Stimulated activated CD4-positive, alpha-beta T cell treated with anti-CD3 and anti-CD28 coated beads, Interleukin-15, amount 100 ng/mL, for 1 hour (primary cell): ENCODE results near the gene ASIC2.

Experiments used
- DNase-seq, 2 donors: peaks; one replicate each; pipeline ENCODE4 v3.0.0-alpha.2; 2020; ENCODE audit warnings: low read depth in 1 of 2, low spot score in 1 of 2

ASIC2 gene

DNA sequence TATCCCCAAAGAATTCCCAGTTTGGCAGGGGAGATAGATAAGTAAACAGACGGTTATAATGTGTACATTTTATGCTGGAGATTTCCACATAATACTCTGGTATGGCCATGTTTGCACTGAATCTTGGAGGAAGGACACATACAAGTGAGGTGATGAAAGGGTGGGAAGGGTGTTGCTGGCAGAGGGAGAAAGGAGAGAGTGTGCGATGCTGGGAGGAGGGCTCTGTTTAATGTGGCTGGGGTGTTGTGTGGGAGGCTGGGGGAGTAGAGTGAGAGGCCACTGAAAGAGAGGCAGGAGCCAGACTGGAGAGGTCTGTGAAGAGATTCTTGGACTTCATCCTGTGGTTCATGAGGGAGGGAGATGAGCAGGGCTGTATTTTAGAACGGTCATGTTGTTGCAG lies 213.9 kb downstream of the ASIC2 start:
- no peak for DNase-seq

- DNase-seq, result no peak
Measured at GRCh38 chr17:33076979-33077378, 216.1 kb downstream of the ASIC2 start.

DNA sequence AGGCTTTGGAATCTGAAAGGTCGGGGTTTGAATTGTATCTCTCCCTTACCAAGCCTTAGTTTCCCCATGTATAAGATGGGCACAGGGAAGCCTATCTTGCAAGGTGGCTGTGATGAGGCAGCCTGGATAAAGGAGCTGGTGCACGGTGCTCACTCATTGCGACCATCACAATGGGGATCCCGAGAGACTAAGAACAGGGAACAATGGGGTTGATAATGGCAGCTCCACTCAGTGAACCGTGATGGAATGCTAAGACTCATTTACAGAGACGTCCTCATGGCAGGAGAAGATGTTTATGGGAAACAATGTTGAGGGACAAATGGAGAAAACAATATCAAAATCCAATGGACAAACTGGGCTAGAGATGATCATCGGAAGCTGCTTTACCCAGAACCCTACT lies 219.7 kb downstream of the ASIC2 start:
- no peak for DNase-seq

DNA sequence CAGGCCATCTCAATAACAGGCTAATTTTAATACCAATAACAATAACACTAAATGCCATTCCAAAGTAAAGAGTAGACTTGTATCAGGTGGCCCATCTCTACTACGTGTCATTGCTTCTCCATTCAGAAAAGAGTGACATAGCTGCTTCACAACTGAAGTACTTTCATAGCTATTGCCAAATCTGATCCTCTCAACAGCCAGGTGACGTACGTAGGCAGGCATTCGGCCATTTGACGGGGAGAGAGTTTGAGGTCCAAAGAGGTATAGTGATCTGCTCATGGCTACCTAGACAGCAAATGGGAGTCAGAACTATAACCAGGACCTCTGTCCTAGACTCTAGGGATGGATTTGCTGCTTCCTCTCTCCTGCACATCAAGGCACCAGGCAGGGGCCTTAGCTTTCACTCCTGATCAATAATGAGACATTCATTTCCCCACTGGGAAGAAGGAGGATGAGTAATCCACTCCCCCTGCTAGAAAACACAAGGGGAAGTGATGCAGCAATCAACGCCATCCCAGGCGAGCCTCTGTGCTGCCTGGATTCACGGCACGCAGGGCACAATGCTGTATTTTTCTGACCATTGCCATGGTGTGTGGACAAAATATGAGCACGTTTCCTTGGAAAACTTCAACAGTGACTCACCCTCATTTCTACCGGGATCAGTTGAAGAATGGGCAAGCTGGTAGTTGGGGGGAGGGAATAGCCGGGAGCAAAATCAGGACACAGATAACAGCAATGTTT lies 220.5 kb downstream of the ASIC2 start:
- no peak for DNase-seq

GRCh38 chr17:33071656-33072055 lies 221.4 kb downstream of the ASIC2 start:
- DNase-seq, result no peak

- DNase-seq, result no peak
Measured at GRCh38 chr17:33057564-33057963, 235.5 kb downstream of the ASIC2 start.

DNA sequence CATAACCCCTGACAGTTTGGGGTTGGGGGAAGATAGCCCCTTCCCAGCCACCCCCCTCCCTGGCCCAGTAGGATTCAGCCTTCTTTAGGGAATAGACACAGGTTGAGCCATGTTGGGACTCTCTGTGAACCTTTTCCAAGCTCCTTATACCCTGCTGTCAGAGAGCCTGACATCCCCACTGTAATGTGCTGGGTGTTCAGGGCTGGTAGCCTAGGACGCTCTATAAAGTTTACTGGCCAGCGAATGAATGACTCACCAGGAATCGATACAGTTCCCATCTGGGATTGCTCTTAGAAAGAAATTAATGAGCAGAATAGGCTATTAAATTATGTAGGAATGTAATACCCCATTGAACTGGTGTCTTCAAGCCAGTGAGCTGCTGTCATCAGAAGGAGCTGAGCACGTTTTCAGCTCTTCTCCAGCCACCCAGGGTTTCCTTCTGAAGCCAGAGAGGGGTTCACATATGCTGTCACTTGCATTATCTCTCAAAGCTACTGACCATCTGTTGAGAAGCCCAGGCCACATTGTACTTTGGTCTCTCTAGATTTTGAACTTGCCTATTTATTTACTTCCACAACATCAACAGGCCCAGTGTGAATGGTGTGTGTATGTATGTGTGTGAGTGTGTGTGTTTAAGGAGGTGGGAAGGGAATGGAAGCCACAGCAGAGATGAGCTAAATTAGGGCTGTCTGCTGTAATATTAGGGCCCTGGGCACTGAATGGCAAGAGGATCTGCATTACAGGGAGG lies 236.5 kb downstream of the ASIC2 start:
- no peak for DNase-seq

GRCh38 chr17:33055746-33056145 lies 237.3 kb downstream of the ASIC2 start:
- no peak for DNase-seq

- no peak for DNase-seq
Measured at GRCh38 chr17:33055171-33055611, 237.9 kb downstream of the ASIC2 start.

GRCh38 chr17:33054412-33054811 lies 238.7 kb downstream of the ASIC2 start:
- no peak for DNase-seq

- DNase-seq, result no peak
Measured at GRCh38 chr17:33053676-33054075, 239.4 kb downstream of the ASIC2 start.

DNA sequence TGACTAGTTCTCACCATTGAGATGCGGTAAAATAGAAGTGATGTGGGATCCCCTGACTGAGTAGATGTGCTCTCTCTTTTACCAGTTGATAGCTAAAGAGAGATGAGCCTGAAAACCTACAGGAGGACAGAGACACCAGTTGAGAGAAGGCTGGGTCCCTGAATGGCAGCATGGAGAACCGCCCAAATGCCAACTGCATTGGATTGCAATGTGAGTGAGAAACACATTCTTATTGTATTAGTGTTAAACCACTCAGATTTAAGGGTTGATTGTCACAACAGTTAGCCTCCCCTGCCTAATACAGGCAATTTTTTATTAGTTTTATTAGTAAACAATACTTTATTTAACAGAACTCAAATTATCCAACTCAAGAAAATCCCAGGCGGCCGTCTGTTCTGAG lies 240.2 kb downstream of the ASIC2 start:
- DNase-seq, result no peak

- DNase-seq, result no peak
Measured at GRCh38 chr17:33050611-33051140, 242.4 kb downstream of the ASIC2 start.

DNA sequence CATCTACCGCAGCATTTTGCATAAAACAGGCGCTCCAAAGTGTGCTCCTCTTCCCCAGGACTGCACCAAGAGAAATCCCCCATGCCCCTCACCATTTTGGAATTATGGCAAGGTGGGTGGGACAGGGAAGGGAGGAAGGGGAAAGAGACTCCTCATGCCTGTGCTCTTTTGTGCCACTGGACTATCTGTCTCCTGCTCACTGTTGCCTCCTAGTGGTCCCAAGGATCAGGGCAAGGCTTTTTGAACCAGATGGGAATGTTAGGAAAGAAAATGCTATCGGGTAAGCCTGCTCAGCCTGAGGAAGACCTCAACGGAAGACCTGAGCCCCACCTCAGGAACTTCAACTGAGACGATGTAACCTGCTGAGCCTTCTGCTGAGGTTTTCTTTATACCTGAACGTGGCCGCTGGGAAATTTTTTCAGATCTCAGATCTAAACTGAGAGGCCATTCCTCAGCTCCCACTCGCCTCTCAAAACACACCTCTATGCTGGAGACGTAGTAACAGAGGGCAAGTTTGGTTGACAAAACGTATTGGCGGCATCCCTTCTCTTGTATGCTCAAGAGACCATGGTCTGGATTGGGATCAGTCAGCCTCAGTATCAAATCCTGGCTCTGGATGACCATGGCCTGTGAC lies 243.2 kb downstream of the ASIC2 start:
- no peak for DNase-seq

GRCh38 chr17:33046361-33047255 lies 246.5 kb downstream of the ASIC2 start:
- no peak for DNase-seq

DNA sequence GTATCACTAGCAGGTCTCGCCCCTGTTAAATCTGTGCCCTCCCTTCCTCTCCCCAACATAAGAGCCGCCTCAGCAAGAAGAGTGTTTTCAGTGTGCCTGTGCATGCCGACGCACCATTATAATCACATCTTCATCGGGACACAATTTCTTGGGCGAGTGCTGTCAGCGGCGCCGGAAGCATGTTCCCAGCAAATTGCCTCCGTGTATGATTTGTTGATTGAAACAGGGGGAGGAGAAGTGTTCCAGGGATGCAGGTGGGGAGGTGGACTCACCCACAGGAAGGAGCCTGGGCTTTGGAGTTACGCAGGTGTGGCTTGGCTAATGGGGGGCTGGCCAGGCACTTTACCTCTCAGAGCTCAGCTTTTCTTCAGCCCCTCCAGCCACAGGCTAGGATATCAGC lies 247.9 kb downstream of the ASIC2 start:
- DNase-seq, result no peak

- no peak for DNase-seq
Measured at GRCh38 chr17:33044771-33045170, 248.3 kb downstream of the ASIC2 start.

DNA sequence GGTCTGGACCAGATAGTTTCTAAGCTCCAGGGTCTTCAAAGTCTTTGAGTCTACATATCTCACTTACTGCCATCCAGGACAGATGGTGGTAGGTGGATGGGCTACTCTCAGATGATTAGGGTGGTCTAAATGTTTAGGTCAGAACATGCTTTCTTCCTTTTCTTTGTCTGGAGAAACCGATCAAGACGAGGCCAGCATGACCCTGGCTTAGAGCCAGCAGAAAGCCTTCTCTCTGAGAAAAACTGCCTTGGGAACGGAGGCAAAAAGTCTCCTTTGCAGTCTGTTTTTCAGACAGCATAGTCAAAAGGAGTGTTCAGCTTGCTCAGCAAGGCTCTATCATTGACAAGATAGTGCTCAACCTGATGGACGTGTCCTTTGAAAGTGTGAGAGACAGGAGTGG lies 252.6 kb downstream of the ASIC2 start:
- no peak for DNase-seq

GRCh38 chr17:33039874-33040273 lies 253.2 kb downstream of the ASIC2 start:
- no peak for DNase-seq

- no peak for DNase-seq
Measured at GRCh38 chr17:33038740-33039139, 254.4 kb downstream of the ASIC2 start.

- DNase-seq, result no peak
Measured at GRCh38 chr17:33033176-33033575, 259.9 kb downstream of the ASIC2 start.
